Activated CD4-positive, alpha-beta T cell treated with anti-CD3 and anti-CD28 coated beads for 48 hours (primary cell): ENCODE results near the gene ACTR6.

Source experiments
- DNase-seq: peaks from one replicate; pipeline ENCODE4 v3.0.0-alpha.2; 2020

ACTR6 gene

DNA sequence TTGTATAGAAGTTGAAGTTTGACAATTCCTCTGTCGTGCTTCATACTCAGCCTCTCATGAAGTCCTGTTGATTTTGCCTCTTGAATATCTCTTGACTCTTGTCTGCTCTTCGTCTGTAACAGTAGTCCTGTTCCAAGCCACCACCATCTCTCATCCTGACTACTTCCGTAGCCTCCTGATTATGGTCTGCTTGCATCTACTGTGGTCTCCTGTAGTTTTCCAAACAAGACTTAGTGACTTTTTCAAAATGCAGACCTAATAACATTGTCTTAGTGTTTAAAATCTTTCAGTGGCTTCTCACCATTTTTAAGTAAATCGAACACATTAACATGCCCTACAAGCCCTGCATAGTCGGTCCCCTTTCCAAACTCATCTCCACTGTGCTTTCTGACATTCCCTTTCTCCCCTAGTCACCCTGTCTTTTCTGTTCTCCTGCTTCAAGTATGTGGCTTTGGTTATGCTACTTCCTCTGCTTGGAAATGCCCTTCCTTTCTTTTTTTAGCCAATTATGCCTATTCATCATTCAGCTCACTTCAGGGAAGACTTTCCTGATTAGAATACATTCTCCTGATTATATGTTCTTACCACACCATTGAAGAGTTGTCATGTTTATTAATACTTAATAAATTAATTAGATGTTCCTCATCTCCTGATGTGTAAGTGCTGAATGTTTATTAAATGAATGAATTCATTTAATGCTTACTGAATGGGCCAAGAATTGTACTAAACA is 68.4 kb downstream of the ACTR6 start:
- DNase-seq: no peak

DNA sequence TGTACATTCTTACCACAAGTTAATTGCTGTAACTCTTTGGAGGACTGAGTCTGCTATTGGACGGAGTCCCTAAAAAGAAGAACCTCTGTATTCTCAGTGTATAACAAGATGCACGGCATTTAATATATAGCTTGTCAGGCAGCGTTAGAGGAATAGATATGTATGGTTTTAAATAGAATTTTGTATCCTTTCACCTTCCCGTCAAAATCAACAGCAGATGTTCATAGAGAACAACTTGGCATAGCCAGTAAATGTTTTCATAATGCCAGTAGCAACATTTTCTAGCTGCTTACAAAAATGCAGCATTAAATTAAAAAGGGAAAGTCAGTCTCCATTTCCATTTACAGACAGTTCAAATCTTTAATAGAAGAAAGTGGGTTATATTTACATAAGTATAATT is 73.2 kb downstream of the ACTR6 start:
- no peak for DNase-seq
